K562 (cell line): ENCODE measurements around the gene MSH3. TPM values are rescaled to one million over a fixed set of nuclear protein-coding genes. Genes with fewer than 3 reads are reported as not detected.

ENCODE experiments used
- ATAC-seq: fragments of 200-7000 bp; cut with Tn5 transposase; 3 replicates; pipeline ENCODE4 v1.9.1; 2020; ENCODE audit warnings: moderate library complexity
- BruUV-seq: library from RNA; stranded (reverse); fragments of 400-500 nt; replicated peaks from 2 replicates; lab custom pipeline; 2021; lab: Mats Ljungman, UMichigan
- CTCF ChIA-PET: fragments of 300-600 bp; formaldehyde crosslinking; extraction: SDS; loops from one replicate; lab custom pipeline; 2021; ENCODE audit warnings: low intra/inter-chr PET ratio; lab: Yijun Ruan, JAX
- POLR2A ChIA-PET: fragments of 300-600, 350-650 bp; sonication (Branson Sonifier 250); formaldehyde crosslinking; extraction: SDS; loops from one replicate; lab custom pipeline; 2021; ENCODE audit warnings: antibody characterized with exemption, inconsistent platforms; lab: Yijun Ruan, JAX
- DNase-seq, 4 experiments: peaks; one replicate each; pipeline versions ENCODE4 v3.0.0 to v3.0.0-alpha.2; 2011 to 2018; ENCODE audit warnings: low spot score in 3 of 4, mixed read lengths in 3 of 4; ENCODE audit errors: extremely low read depth in 1 of 4
- FAIRE-seq: peaks from 2 replicates; lab custom pipeline; 2011; peaks lifted over from hg19 to GRCh38; lab: Jason Lieb, UNC
- H2AFZ ChIP-seq: 2 replicates; pipeline ENCODE4 v1.6.0; 2011; ENCODE audit warnings: low read depth, low read length, control low read depth, inconsistent platforms
- H3K27ac ChIP-seq: fragments of 200-600 bp; 3 replicates; pipeline ENCODE4 v1.8.0; 2011; ENCODE audit warnings: low read depth, mild to moderate bottlenecking, control low read depth, inconsistent platforms, low read length, moderate library complexity, mixed read lengths; ENCODE audit errors: extremely low read depth
- H3K27me3 ChIP-seq, 2 experiments: fragments of 300-600 bp in 1 of 2; 2 replicates in 1 of 2; 3 replicates in 1 of 2; pipeline versions ENCODE4 v1.6.0 to v1.8.0; 2011; ENCODE audit warnings: inconsistent platforms in 2 of 2, low read length in 2 of 2, mild to moderate bottlenecking in 1 of 2, mixed read lengths in 1 of 2, moderate library complexity in 1 of 2; ENCODE audit not compliant: control insufficient read depth in 2 of 2, insufficient read depth in 2 of 2
- H3K36me3 ChIP-seq: fragments of 300-600 bp; 3 replicates; pipeline ENCODE4 v1.8.0; 2011; ENCODE audit warnings: mild to moderate bottlenecking, low read length, inconsistent platforms; ENCODE audit not compliant: control insufficient read depth, insufficient read depth
- H3K4me1 ChIP-seq, 2 experiments: fragments of 200-600 bp in 1 of 2; replicated peaks in 1 of 2; 2 replicates in 1 of 2; 3 replicates in 1 of 2; pipeline versions ENCODE4 v1.5.1 to v1.8.0; 2011; ENCODE audit warnings: inconsistent platforms in 2 of 2, low read length in 2 of 2, mild to moderate bottlenecking in 1 of 2, mixed read lengths in 1 of 2, moderate library complexity in 1 of 2; ENCODE audit not compliant: control insufficient read depth in 2 of 2, insufficient read depth in 2 of 2
- H3K4me2 ChIP-seq: 2 replicates; pipeline ENCODE4 v1.6.1; 2011; ENCODE audit warnings: low read length, control low read depth, inconsistent platforms, mixed read lengths; ENCODE audit not compliant: insufficient read depth
- H3K4me3 ChIP-seq: fragments of 200-600 bp; sonication (generic), shearing (Covaris generic); 2 replicates; pipeline ENCODE4 v1.5.1; 2016; ENCODE audit warnings: control low read depth, inconsistent platforms
- H3K79me2 ChIP-seq: fragments of 200-600 bp; 3 replicates; pipeline ENCODE4 v1.8.0; 2011; ENCODE audit warnings: low read length, inconsistent platforms; ENCODE audit not compliant: control insufficient read depth, insufficient read depth
- H3K9ac ChIP-seq, 2 experiments: 2 replicates each; pipeline versions ENCODE4 v1.6.0 to v1.6.1; 2011; ENCODE audit warnings: low read depth in 2 of 2, low read length in 2 of 2, control low read depth in 1 of 2, inconsistent platforms in 1 of 2, mild to moderate bottlenecking in 1 of 2, mixed read lengths in 1 of 2; ENCODE audit not compliant: insufficient read depth in 1 of 2
- H3K9me1 ChIP-seq: one replicate; pipeline ENCODE4 v1.6.0; 2011; ENCODE audit warnings: inconsistent platforms, mild to moderate bottlenecking, low read length, moderate library complexity; ENCODE audit not compliant: control insufficient read depth, insufficient read depth
- H3K9me3 ChIP-seq: replicated peaks from 2 replicates; pipeline ENCODE4 v1.5.1; 2011; ENCODE audit warnings: low read depth, low read length, inconsistent platforms; ENCODE audit not compliant: control insufficient read depth, insufficient read depth
- H4K20me1 ChIP-seq: replicated peaks from 2 replicates; pipeline ENCODE4 v1.6.1; 2011; ENCODE audit warnings: low read length, inconsistent platforms, mixed read lengths; ENCODE audit not compliant: control insufficient read depth, insufficient read depth
- HMBOX1 ChIP-seq: sonication (generic); IDR thresholded peaks from 2 replicates; pipeline ENCODE4 v1.6.1; 2016
- HOMEZ ChIP-seq: fragments of 250-450 bp; sonication (Bioruptor Pico); IDR thresholded peaks from 2 replicates; pipeline ENCODE4 v1.4.0; 2020; ENCODE audit warnings: mild to moderate bottlenecking, moderate library complexity
- RBFOX2 ChIP-seq: fragments of 200-400 bp; formaldehyde crosslinking; IDR thresholded peaks from 2 replicates; pipeline ENCODE4 v1.6.1; 2017; ENCODE audit warnings: low read depth, mild to moderate bottlenecking, low read length, moderate library complexity
- SPI1 ChIP-seq: IDR thresholded peaks from 2 replicates; pipeline ENCODE4 v1.6.1; 2011; ENCODE audit warnings: low read depth, low read length, control low read depth, borderline replicate concordance
- TAF9B ChIP-seq: fragments of 450-650 bp; IDR thresholded peaks from 2 replicates; pipeline ENCODE4 v1.6.1; 2018; ENCODE audit warnings: mild to moderate bottlenecking; ENCODE audit not compliant: partially characterized antibody
- ZNF764 ChIP-seq: fragments of 250-450 bp; sonication (Bioruptor Pico); IDR thresholded peaks from 2 replicates; pipeline ENCODE4 v1.4.0; 2020; ENCODE audit warnings: low read depth, mild to moderate bottlenecking, moderate library complexity
- WGBS: fragments of 100-300 bp; shearing (Covaris generic); methylation state at CpG from one replicate; pipeline ENCODE4 v1.1.6; 2016; ENCODE audit warnings: low coverage, mixed read lengths; ENCODE audit not compliant: insufficient coverage; ENCODE audit errors: missing lambda C conversion rate; 5-methylcytosine and 5-hydroxymethylcytosine counted together
- in situ Hi-C: fragments of 300-500 bp; cut with MboI; formaldehyde crosslinking; loops from 4 replicates; pipeline ENCODE4 v1.15.0; 2018; ENCODE audit warnings: inconsistent platforms, mixed read lengths
- intact Hi-C: fragments of 100-400 bp; cut with micrococcal nuclease; formaldehyde crosslinking; loops from 2 replicates; pipeline ENCODE4 v1.14.2; 2022
- polyA plus RNA-seq, 8 experiments: library from polyadenylated mRNA; depleted of rRNA in 4 of 8; stranded (reverse) in 5 of 8; unstranded in 3 of 8; fragments of >200 nt; fragmentation: Nextera tagmentation in 2 of 8; fragmentation: Illumina TruSeq in 1 of 8; extraction: Ambion mirVana in 2 of 8; extraction: Trizol in 1 of 8; gene quantifications; 2 replicates each; pipeline versions ENCODE4 v1.2.1 to v1.2.3, GENCODE V29; 2011 to 2014; ENCODE audit warnings: inconsistent platforms in 1 of 8, missing spikeins in 1 of 8
- total RNA-seq, 7 experiments: library from RNA; depleted of rRNA in 6 of 7; stranded (reverse); fragments of >200 nt in 6 of 7; fragmentation: Illumina TruSeq in 2 of 7; extraction: Trizol in 2 of 7; gene quantifications; 2 replicates each; pipeline versions ENCODE4 v1.2.1 to v1.2.3, GENCODE V29; 2011 to 2021; ENCODE audit warnings: low replicate concordance in 1 of 7

The MSH3 gene
- total and polyA plus RNA-seq, 9 of the 15 experiments (the other 6 are each of a cell fraction or from before 2014, with no cell fraction given), result 3.9 to 17.2 (median 13.2) TPM

GRCh38 chr5:80866371-80866770 lies 211.9 kb downstream of the MSH3 start:
- DNase-seq (no peak), ATAC-seq (no peak), FAIRE-seq (no peak)
- H3K9me3 ChIP-seq, result no peaks in the 10 kb centered on the region
- CTCF ChIA-PET, result no interaction called here
- no TSS peak for BruUV-seq
- H3K4me3 ChIP-seq, result no peak overlapping the region
- H3K27me3 ChIP-seq, result no peaks in the 10 kb centered on the region
- TF ChIP-seq HMBOX1, result no peak
- TF ChIP-seq HOMEZ, result no peak
- peak; percentile 35; the same call in 1 of the 2 replicates for TF ChIP-seq SPI1
- TF ChIP-seq TAF9B, result no peak
- TF ChIP-seq ZNF764, result no peak
- no peak for TF ChIP-seq RBFOX2
- no peaks in the 10 kb centered on the region for H3K9me1 ChIP-seq
- no peaks in the 10 kb centered on the region for H3K79me2 ChIP-seq
- intact Hi-C loops, result no loop called here
- H3K9ac ChIP-seq, result no peak overlapping the region
- in situ Hi-C loops, result no loop called here
- H4K20me1 ChIP-seq, result no peaks in the 10 kb centered on the region
- H2AFZ ChIP-seq, result no peak overlapping the region
- H3K4me1 ChIP-seq, result peaks cover 0 to 4% of the 10 kb centered on the region in 2 experiments; a peak in 1 of 5 replicates
- WGBS, result 94% methylated on average over 2 of the region's 2 CpGs
- no peak overlapping the region for H3K27ac ChIP-seq
- H3K4me2 ChIP-seq, result no peak overlapping the region
- H3K36me3 ChIP-seq, result peaks cover 2% of the 10 kb centered on the region; the same call in 1 of the 3 replicates
- POLR2A ChIA-PET, result interaction anchor here (0.6 to 1.2 kb wide), 3 partner anchors 56 to 605 kb away, joined by 3 to 4 read pairs (median 3); no protein-coding TSS in a partner anchor
